Naive B cell (primary cell): Measurements from ENCODE around the gene MB. TPM values are rescaled to one million over a fixed set of nuclear protein-coding genes. Genes with fewer than 3 reads are reported as not detected.

ENCODE experiments used
- ATAC-seq, 2 donors: fragments of 150-1000 bp; cut with Tn5 transposase; 2 replicates each; pipeline ENCODE4 v1.10.0; 2021; ENCODE audit warnings: low read depth in 2 of 2, mild to moderate bottlenecking in 2 of 2, moderate library complexity in 2 of 2
- DNase-seq: peaks from one replicate; pipeline ENCODE4 v3.0.0; 2022
- H3K27ac Mint-ChIP-seq, 6 donors: one replicate each; pipeline ENCODE4 v1.8.0; 2020 to 2022; ENCODE audit warnings: mild to moderate bottlenecking in 6 of 6, mixed read lengths in 6 of 6, moderate library complexity in 5 of 6, inconsistent platforms in 2 of 6
- H3K27me3 Mint-ChIP-seq, 3 donors: one replicate each; pipeline ENCODE4 v1.8.0; 2021 to 2022; ENCODE audit warnings: mixed read lengths in 3 of 3, mild to moderate bottlenecking in 1 of 3
- H3K36me3 Mint-ChIP-seq, 2 donors: one replicate each; pipeline ENCODE4 v1.8.0; 2020 to 2022; ENCODE audit warnings: mixed read lengths in 2 of 2, inconsistent platforms in 1 of 2, mild to moderate bottlenecking in 1 of 2
- H3K4me1 Mint-ChIP-seq, 3 donors: one replicate each; pipeline ENCODE4 v1.8.0; 2020 to 2022; ENCODE audit warnings: mixed read lengths in 3 of 3, inconsistent platforms in 1 of 3, mild to moderate bottlenecking in 1 of 3, moderate library complexity in 1 of 3
- H3K4me3 Mint-ChIP-seq, 8 donors: one replicate each; pipeline ENCODE4 v1.8.0; 2020 to 2022; ENCODE audit warnings: mild to moderate bottlenecking in 8 of 8, mixed read lengths in 8 of 8, moderate library complexity in 8 of 8, inconsistent platforms in 2 of 8
- H3K9me3 Mint-ChIP-seq, 7 donors: one replicate each; pipeline ENCODE4 v1.8.0; 2020 to 2022; ENCODE audit warnings: mixed read lengths in 7 of 7, mild to moderate bottlenecking in 5 of 7, inconsistent platforms in 2 of 7, moderate library complexity in 1 of 7
- polyA plus RNA-seq, 6 donors: library from polyadenylated mRNA; unstranded; fragments of 300-500 nt; fragmentation: Illumina TruSeq; gene quantifications; one replicate each; pipeline ENCODE4 v1.2.3, GENCODE V29; 2021; ENCODE audit warnings: low read depth in 6 of 6

Gene MB
- polyA plus RNA-seq, 6 donors from 2014 or later = not detected

- no peaks in the 10 kb centered on the region for H3K9me3 Mint-ChIP-seq
- H3K4me3 Mint-ChIP-seq = no peak overlapping the region
- peaks cover 0 to 6% (median 0%) of the 10 kb centered on the region in 3 donors for H3K4me1 Mint-ChIP-seq
- H3K27me3 Mint-ChIP-seq = peaks cover 21 to 51% (median 45%) of the 10 kb centered on the region in 3 donors
- ATAC-seq = no peak
- no peak overlapping the region for H3K27ac Mint-ChIP-seq
- no peaks in the 10 kb centered on the region for H3K36me3 Mint-ChIP-seq
- DNase-seq = no peak
These were observed 11.2 kb downstream of the MB start for GRCh38 chr22:35605851-35606481.

GRCh38 chr22:35605369-35605680, 11.8 kb downstream of the MB start:
- H3K36me3 Mint-ChIP-seq = no peaks in the 10 kb centered on the region
- no peak overlapping the region for H3K27ac Mint-ChIP-seq
- no peaks in the 10 kb centered on the region for H3K9me3 Mint-ChIP-seq
- H3K4me3 Mint-ChIP-seq = no peak overlapping the region
- DNase-seq = no peak
- peaks cover 0 to 2% (median 0%) of the 10 kb centered on the region in 3 donors for H3K4me1 Mint-ChIP-seq
- H3K27me3 Mint-ChIP-seq = peaks cover 21 to 46% (median 42%) of the 10 kb centered on the region in 3 donors
- no peak for ATAC-seq

DNA sequence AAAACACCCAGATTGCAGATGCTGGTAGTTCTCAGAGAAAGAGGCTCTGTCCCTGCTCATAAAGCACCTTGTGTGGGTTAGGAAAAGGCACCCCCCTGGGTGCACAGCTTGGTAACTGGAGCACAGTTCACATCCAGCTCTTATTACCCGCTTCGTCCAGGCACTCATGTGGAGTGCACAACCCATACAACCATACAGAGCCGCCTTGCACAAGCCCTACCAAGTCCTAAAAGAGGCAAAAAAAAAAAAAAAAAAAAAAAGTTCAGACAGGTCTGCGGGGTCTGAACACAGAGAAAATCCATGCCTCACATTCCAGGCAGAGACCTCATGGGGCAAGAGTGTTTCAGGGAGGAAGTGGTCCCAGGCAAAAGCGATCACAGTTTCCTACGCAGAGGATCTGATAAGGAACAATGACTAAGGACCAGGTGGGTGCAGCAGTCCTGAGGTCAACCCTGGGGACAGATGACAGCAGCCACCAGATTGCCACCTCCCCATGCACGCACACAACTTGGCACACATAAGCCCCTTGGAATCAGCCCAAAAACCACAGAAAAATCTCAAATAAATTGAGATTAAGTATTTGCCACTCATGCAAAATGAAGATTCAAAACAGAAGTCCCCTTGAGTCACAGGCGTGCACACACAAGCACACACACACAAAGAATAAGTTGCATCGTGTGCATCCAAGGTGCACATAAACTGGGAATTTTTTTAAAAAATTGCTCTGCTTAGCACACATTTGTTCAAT, 12.3 kb downstream of the MB start:
- Mint-ChIP-seq H3K4me1 (peaks cover 0 to 2% (median 0%) of the 10 kb centered on the region in 3 donors), H3K27ac (no peak overlapping the region), H3K27me3 (peaks cover 21 to 41% (median 37%) of the 10 kb centered on the region in 3 donors), H3K4me3 (no peak overlapping the region), H3K9me3 (no peaks in the 10 kb centered on the region), H3K36me3 (no peaks in the 10 kb centered on the region)
- no peak for DNase-seq
- no peak for ATAC-seq

DNA sequence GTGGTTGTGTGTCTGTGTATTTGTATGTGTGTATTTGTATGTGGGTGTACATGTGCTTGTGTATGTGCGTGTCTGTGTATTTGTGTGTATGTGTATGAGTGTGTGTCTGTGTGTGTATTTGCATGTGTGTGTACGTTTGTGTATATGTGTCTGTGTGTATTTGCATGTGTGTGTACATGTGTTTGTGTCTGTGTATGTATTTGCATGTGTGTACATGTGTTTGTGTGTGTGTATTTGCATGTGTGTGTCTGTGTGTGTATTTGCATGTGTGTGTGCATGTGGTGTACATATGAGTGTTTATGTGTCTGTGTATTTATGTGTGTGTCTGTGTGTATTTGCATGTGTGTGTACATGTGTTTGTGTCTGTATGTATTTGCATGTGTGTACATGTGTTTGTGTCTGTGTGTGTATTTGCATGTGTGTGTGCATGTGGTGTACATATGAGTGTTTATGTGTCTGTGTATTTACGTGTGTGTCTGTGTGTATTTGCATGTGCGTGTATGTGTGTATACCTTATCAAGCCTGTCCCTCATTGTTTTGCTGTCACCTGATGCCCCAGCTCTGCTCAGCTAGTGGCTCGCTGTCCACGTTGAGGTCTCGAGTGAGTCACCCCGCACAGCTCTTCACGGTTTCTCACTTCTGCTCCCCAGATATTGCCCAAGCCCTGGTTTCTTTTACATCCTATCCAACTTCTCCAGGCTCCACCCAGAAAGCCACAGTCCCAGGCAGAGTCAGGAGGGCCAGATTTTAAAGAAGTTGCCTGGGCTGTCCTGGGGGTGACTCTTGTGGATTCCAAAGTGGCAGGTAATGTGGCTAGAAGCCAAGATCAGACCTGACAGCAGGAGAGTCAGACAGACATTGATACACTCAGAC, 15.2 kb downstream of the MB start:
- H3K27ac Mint-ChIP-seq = no peak overlapping the region
- ATAC-seq = no peak

GRCh38 chr22:35601013-35601580, 16.0 kb downstream of the MB start:
- no peak overlapping the region for H3K4me3 Mint-ChIP-seq
- H3K27me3 Mint-ChIP-seq = peaks cover 5 to 7% (median 5%) of the 10 kb centered on the region in 3 donors
- peaks cover 0 to 2% (median 0%) of the 10 kb centered on the region in 7 donors for H3K9me3 Mint-ChIP-seq
- H3K27ac Mint-ChIP-seq = no peak overlapping the region
- ATAC-seq (no peak), DNase-seq (no peak)
- no peaks in the 10 kb centered on the region for H3K36me3 Mint-ChIP-seq
- H3K4me1 Mint-ChIP-seq = no peaks in the 10 kb centered on the region

More for the DNA sequence above, 15.2 kb downstream of the MB start:
- Mint-ChIP-seq H3K27me3 (peaks cover 9 to 12% (median 11%) of the 10 kb centered on the region in 3 donors), H3K36me3 (no peaks in the 10 kb centered on the region), H3K4me1 (no peaks in the 10 kb centered on the region), H3K4me3 (no peak overlapping the region), H3K9me3 (no peaks in the 10 kb centered on the region)
- no peak for DNase-seq

DNA sequence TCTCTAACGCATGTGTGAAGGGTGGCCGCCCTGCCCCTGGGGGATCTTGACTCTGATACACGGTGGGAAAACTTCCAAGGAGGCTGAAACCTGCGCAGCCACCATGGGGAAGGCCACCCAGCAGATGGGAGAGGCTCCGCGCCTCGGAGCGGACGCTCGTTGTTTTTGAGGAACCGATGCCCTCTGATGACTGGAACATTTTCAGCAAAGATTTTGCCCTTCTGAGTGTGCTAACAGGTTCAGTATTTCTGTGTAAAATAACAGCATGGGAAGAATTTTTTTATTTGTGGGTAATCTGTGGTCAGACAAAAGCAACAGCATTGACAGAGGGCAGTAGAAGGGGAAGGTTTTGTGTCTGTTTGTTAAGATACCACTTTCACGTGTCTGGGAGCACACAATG, 16.7 kb downstream of the MB start:
- no peak overlapping the region for H3K4me3 Mint-ChIP-seq
- peaks cover 0 to 2% (median 0%) of the 10 kb centered on the region in 7 donors for H3K9me3 Mint-ChIP-seq
- H3K27me3 Mint-ChIP-seq = peaks cover 3 to 6% (median 5%) of the 10 kb centered on the region in 3 donors
- ATAC-seq (no peak), DNase-seq (no peak)
- H3K36me3 Mint-ChIP-seq = no peaks in the 10 kb centered on the region
- no peak overlapping the region for H3K27ac Mint-ChIP-seq
- H3K4me1 Mint-ChIP-seq = no peaks in the 10 kb centered on the region

GRCh38 chr22:35599364-35599763, 17.8 kb downstream of the MB start:
- DNase-seq (no peak), ATAC-seq (no peak)
- Mint-ChIP-seq H3K27me3 (peaks cover 0 to 11% (median 5%) of the 10 kb centered on the region in 3 donors), H3K4me1 (no peaks in the 10 kb centered on the region), H3K27ac (no peak overlapping the region), H3K36me3 (no peaks in the 10 kb centered on the region), H3K9me3 (peaks cover 0 to 2% (median 0%) of the 10 kb centered on the region in 7 donors), H3K4me3 (no peak overlapping the region)

DNA sequence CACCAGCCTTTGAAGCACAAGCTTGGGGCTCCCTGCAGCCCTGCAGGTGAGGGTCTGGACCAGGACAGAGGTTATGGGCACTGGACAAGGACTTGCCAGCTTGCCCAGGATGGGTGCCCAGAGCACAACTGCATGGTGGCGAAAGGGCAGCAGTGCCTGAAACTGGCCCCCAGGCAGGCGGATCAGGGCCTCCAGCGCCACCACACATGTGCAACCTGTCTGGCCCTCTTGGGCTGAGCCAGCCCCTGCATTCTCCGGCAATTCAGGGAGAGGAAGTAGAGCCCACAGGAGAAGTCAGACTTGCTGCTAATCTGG, 18.8 kb downstream of the MB start:
- no peaks in the 10 kb centered on the region for H3K36me3 Mint-ChIP-seq
- DNase-seq (no peak), ATAC-seq (no peak)
- H3K27ac Mint-ChIP-seq = no peak overlapping the region
- peaks cover 0 to 17% (median 11%) of the 10 kb centered on the region in 3 donors for H3K27me3 Mint-ChIP-seq
- no peak overlapping the region for H3K4me3 Mint-ChIP-seq
- peaks cover 0 to 2% (median 0%) of the 10 kb centered on the region in 7 donors for H3K9me3 Mint-ChIP-seq
- no peaks in the 10 kb centered on the region for H3K4me1 Mint-ChIP-seq

- peaks cover 0 to 22% (median 16%) of the 10 kb centered on the region in 3 donors for H3K27me3 Mint-ChIP-seq
- H3K4me1 Mint-ChIP-seq = no peaks in the 10 kb centered on the region
- H3K36me3 Mint-ChIP-seq = no peaks in the 10 kb centered on the region
- ATAC-seq = no peak
- H3K27ac Mint-ChIP-seq = peak overlapping the region in 1 of 6 donors; percentile 19
- H3K4me3 Mint-ChIP-seq = peak overlapping the region in 1 of 8 donors; percentile 30
- DNase-seq = no peak
- H3K9me3 Mint-ChIP-seq = peaks cover 0 to 2% (median 0%) of the 10 kb centered on the region in 7 donors
These were observed 19.3 kb downstream of the MB start for GRCh38 chr22:35597692-35598395.

DNA sequence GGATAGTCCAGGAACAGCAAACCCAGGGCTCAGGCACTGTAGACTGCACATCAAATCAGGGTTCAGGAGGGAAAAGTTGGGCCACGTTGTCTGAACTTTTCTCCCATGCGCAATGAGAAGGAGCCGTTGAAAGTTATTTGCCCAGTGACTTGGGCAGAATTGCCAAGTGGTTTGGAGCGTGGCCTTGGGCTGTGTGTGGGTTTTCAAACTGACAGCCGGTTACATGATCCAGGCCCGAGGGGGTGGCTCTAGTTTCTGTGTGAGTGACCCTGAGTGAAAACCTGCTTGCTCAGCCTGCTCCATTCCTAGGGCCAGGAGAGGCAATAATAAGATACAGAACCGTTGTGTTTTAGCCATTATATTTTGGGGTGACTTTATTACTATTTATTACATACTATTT, 20.3 kb downstream of the MB start:
- peaks cover 0 to 27% (median 25%) of the 10 kb centered on the region in 3 donors for H3K27me3 Mint-ChIP-seq
- ATAC-seq (no peak), DNase-seq (no peak)
- no peak overlapping the region for H3K27ac Mint-ChIP-seq
- no peak overlapping the region for H3K4me3 Mint-ChIP-seq
- H3K4me1 Mint-ChIP-seq = no peaks in the 10 kb centered on the region
- H3K9me3 Mint-ChIP-seq = peaks cover 0 to 2% (median 0%) of the 10 kb centered on the region in 7 donors
- no peaks in the 10 kb centered on the region for H3K36me3 Mint-ChIP-seq

GRCh38 chr22:35594686-35595085, 22.4 kb downstream of the MB start:
- ATAC-seq (no peak), DNase-seq (no peak)
- Mint-ChIP-seq H3K36me3 (no peaks in the 10 kb centered on the region), H3K4me3 (no peak overlapping the region), H3K4me1 (no peaks in the 10 kb centered on the region), H3K27ac (peak overlapping the region in 1 of 6 donors; percentile 3), H3K27me3 (peaks cover 3 to 37% (median 25%) of the 10 kb centered on the region in 3 donors), H3K9me3 (peaks cover 0 to 2% (median 0%) of the 10 kb centered on the region in 7 donors)

GRCh38 chr22:35593891-35594470, 23.1 kb downstream of the MB start:
- H3K27me3 Mint-ChIP-seq = peaks cover 6 to 37% (median 25%) of the 10 kb centered on the region in 3 donors
- H3K9me3 Mint-ChIP-seq = peaks cover 0 to 2% (median 0%) of the 10 kb centered on the region in 7 donors
- H3K4me3 Mint-ChIP-seq = no peak overlapping the region
- DNase-seq (no peak), ATAC-seq (no peak)
- no peaks in the 10 kb centered on the region for H3K4me1 Mint-ChIP-seq
- no peak overlapping the region for H3K27ac Mint-ChIP-seq
- H3K36me3 Mint-ChIP-seq = no peaks in the 10 kb centered on the region
